Measurements from ENCODE around the gene CD7.
"Not testable (repeated sequence)": the region's sequence is repeated elsewhere in the genome, so short reads cannot be mapped to it uniquely, and the experiment has no call there.

The CD7 gene

DNA sequence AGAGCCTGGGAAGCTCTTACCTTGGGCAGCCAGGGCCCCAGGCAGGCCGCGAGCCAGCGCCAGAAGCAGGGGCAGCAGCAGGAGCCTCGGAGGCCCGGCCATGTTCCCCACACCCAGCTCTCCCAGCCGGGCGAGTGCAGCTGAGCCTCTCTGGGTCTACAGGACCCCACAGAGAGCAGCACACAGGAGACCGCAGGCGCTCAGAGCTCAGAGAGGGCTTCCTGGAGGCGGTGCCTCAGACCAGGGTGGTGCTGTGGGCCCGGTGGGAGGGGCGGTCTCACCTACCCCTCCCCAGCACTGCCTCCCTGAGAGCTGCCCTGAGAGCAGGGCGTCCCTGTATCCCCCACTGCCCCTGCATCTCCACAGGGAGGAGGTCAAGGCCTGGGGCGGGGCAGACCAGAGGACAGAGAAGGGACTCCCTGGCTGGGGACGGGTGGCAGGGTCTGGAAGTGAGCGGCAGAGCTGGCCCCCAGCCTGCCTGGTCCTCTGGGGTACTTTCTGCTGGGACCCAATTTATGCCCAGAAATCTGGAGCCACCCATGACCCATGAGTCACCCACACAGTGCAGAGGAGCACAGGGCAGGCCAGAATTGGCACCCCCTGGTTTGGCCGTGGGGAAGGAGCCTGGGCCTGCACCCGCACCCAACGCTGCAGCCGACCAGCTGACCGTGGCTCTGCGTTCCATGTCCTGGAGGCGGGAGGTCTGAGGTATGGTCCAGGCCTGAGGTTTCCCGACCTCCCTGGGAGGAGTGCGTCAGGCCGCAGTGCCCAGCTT lies at the start of gene CD7:
CD7 (minus strand) TSS at position 215 of the 775 bp plus-strand sequence; CDS start at position 102, 113 bp downstream.
- DNase-seq: peak; percentile 76 to 80

DNA sequence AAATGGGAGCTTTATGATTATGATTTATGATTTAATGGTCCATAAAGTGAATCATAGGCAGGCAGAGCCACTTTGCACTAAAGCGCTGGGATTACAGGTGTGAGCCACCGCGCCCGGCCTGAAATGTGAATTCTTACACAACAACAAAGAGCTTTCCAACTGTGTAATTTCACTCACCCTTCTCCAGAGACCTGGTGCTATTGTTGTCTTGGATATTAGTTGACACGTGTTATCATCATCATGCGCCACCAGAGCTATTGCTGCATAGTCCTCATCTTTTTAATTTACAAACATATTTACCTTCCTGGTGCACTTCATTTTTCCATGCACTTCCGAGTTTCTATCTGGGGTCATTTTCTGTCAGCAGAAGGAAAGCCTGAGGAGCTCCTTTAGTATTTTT lies 49.3 kb upstream of the CD7 start:
- DNase-seq: no peak

DNA sequence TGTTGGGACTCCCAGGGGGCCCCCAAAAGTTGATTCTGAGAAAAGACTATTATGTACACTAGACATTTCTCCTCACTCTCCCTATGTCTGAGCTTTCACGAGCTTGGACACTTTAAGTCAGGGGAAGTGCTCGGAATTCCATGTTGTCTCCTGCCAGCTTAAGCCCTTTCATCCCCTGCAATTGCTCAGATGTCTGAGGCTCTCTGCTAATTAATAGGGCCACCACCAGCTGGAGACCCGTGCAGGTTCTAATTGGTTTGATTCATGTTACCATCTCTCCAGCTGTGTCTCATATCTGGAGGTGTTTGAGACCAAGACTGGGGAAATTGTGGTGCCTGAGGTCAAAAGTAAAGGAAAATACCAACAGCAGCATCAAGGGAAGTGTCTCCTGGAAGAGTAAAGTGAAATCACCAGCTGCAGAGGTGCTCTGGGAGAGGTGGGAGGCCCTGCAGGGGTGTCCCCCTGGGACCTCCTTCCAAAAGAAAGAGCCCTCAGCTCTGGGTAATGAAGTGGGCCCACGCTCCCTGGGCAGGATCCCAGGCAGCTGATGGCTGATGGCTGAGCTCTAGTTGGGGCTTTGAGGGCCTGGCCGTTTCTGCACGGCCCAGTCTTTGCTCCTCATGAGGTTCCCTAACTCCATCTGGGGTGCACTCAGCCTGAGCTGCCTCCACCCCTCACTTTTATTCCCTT lies 48.3 kb upstream of the CD7 start:
- no peak for DNase-seq

DNA sequence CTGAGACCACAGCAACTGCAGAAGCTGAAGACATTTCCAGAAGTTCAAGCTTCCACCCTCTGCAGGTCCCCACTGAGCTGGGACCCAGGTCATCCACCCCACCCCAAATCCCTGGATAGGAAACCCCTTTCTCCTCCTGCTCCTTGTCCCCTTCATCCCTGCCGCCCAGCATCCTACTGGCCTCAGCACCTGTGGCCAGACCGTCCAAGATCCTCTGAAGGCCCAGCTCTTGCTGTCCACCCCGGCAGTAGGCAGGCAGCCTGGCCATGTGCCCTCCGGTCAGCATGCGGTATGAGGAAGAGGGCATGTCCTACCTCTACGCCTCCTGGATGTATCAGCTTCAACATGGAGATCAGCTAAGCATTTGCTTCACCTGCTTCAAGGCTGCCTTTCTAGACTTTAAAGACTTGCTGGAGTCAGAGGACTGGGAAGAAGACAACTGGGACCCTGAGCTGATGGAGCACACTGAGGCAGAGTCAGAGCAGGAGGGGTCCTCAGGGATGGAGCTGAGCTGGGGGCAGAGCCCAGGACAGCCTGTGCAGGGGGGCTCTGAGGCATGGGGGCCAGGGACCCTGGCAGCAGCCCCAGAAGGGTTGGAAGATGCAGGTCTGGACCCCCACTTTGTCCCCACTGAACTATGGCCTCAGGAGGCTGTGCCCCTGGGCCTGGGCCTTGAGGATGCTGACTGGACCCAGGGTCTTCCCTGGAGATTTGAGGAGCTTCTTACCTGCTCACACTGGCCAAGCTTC lies 44.7 kb upstream of the CD7 start:
- no peak for DNase-seq

DNA sequence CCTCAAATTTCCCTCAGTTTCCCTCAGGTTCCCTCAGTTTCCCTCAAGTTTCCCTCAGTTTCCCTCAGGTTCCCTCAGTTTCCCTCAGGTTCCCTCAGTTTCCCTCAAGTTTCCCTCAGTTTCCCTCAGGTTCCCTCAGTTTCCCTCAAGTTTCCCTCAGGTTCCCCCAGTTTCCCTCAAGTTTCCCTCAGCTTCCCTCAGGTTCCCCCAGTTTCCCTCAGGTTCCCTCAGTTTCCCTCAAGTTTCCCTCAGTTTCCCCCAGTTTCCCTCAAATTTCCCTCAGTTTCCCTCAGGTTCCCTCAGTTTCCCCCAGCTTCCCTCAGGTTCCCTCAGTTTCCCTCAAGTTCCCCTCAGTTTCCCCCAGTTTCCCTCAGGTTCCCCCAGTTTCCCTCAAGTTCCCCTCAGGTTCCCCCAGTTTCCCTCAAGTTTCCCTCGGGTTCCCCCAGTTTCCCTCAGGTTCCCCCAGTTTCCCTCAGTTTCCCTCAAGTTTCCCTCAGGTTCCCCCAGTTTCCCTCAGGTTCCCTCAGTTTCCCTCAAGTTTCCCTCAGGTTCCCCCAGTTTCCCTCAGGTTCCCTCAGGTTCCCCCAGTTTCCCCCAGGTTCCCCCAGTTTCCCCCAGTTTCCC lies 42.2 kb upstream of the CD7 start:
- not testable (repeated sequence) for DNase-seq

DNA sequence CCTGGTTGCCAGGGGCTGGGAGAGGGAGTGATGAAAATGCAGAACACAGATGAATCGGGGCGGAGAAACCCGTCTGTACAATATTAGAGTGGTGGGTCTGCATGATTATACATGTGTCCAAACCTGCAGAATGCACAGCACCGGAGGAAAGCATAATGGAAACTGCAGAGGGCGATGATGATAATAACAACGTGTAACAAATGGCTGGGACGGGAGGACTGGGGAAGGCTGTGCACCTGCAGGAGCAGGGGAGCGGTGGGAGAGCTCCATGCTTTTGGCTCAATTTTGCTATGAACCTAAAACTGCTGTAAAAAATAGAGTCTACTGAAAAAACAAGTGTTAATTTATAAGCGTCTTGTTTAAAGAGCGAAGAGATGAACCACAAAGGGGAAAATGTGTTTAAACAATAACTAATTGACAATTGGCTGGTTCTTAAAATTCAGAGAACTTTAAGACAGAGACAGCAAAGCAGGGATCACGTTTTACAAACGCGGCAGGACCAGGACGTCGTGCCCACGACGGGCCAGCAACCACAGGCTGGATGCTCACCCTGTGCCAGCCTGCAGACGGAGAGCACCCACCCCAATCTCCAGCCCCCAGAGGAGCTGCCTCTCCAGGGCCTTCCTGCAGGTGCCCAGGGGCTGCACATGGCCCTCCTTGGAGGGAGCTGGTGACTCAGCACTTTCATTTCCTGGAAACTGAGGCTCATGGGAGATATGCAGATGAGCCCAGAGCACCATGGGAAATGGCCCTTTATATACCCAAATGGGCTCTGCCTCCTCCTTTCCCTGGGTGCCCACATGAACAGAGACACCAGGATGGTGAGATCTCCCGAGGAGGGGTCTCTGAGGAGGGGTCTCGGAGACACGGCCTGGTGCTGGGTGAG lies 41.3 kb upstream of the CD7 start, which contains the start of gene TEX19:
TEX19 (plus strand) TSS at position 783 of the 886 bp plus-strand sequence. CDS start 2,904 bp downstream, outside the sequence.
- no peak for DNase-seq

DNA sequence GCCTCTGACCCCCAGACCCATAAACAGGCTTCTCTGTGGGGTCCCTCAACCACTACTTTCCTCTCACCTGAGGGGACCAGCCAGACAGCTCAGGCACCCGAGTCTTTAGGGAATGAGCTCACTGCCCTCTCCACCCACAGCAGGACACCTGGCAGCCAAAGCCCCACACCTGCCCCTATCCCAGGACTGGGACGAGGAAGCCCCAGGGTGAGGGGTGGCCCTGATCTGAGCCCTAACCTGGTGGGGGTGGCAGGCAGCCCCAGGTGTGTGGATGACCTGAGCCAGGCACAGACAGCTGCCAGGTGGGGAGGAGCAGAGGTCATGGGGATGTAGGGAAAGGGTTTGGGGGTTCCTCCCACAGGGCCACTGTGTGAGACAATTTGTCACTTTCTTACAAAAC lies 40.0 kb upstream of the CD7 start:
- DNase-seq: no peak

DNA sequence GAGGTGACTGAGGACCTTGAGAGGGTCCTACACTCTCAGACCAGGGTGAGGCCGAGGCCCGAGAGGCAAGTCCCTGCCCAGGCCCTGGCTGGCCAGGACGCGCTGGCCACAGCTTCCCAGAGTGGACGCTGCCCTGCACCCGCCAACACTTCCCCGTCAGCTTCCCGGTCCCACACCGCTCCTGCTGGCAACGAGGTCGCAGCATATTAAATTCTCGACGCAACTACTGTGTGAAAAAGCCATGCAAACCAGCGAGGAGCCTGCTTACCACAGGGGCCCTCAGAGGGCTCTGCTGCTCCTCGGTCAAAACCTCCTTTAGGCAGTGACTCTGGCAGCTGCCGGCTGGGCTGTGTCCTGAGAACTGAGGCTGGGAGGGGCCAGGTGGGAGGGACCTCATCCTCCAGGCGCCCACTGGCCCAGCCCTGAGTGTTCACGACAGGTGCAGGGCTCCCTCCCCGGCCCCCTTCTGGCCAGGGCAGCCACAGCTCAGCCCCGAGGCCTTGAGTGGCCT lies 39.5 kb upstream of the CD7 start:
- no peak for DNase-seq

DNA sequence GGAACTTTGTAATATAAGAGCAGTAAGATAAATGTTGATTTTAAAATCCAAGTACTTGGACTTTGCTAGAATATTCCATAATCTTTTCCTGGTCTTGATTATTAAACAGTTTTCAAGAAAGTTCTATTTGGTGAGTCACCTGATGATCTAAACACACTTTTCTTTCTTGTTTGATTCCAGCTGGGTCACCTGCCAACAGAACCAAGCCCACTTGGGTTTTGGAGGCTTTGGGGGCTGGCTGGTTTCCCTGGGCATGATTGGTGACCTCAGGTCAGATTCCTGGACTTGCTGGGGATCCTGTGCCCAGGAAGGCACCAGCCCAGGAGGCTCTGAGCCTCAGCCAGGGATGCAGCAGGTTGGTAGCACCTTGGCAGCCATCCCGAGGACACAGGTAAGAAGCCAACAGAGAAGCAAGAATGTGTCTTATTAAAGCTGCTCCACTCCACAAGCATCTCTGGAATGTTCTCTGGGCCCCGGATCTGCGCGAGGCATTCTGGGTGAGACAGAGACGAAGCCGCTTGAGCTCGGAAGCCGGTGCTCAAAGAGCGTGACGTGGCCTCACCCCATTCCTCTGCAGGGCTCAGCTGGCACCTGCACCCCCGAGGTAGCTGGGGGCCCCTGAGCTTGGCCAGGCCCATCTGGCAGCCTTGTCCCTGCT lies 38.5 kb upstream of the CD7 start:
- DNase-seq: no peak

DNA sequence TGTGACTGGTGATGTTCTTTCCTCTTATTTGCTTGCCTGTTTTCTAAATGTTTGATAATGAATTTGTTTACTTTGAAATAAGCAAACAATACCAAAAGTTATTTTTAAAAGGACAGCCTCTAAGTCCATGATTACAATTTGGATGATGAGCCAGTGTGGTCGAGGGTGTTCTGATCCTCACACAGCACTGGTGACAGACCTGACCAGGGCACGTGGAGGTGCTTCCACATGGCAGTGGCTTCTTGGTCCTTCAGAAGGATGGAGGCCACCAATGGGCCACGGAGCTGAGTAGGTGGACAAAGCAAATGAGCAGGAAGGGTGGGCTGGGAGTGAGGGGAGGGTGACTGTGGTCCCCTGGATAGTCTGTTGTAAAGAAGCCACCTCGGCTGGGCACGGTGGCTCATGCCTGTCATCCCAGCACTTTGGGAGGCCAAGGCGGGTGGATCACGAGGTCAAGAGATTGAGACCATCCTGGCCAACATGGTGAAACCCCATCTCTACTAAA lies 37.4 kb upstream of the CD7 start:
- no peak for DNase-seq

DNA sequence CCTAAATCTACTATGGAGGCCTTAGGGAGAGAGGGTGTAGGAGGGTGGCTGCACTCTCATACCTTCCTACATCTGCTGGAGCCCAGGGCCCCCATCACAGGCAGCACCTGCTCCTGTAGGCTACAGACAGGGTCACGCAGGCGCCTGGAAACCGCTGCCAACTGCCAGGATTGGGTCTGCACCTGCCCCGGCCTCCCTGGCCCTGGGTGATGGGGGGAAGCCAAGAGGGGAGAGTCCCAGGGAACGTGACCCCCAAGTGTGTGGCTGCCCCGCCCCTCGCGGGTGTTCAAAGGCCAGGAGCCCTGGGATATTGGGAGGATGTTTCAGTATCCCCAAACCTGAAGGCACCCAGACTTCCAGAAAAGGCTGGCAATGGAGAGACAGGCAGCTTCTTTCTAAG lies 36.1 kb upstream of the CD7 start:
- DNase-seq: no peak

DNA sequence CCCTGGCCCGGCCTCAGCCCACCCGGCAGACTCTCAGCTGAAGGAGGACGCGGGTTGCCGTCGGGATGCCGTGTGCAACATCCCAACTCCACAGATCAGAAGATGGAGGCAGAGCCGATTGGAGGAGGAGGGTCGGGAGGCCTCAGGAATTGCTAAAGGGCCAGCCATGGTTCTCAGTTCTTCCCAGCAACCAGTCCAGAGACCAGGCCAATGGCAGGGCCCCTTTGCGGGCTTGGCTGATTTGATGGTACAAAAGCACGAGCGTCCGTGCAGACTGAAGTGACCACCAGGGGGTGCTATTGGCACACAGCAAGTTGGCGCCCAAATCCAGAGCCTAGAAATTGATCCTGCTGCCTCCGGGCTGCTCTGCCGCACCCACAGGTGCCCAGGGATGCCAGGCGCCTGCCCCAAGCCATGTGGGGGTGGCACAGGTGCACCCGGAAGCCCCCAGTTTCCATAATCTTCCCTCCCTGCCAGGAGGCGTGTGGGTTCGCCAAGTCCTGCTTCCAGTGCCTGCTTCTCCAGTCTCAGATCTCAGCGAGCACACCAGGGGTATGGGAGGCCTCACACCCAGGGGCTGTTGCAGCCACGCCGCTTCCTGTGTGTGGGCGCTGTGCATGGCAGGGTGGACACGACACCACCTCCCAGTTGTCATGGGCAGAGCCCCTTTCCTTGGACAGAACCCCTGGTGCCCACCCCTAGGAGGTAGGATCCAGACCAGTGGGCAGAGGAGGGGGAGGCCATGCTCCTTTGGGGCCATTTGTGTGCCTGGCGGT lies 34.5 kb upstream of the CD7 start:
- peak; percentile 83 to 89 for DNase-seq

DNA sequence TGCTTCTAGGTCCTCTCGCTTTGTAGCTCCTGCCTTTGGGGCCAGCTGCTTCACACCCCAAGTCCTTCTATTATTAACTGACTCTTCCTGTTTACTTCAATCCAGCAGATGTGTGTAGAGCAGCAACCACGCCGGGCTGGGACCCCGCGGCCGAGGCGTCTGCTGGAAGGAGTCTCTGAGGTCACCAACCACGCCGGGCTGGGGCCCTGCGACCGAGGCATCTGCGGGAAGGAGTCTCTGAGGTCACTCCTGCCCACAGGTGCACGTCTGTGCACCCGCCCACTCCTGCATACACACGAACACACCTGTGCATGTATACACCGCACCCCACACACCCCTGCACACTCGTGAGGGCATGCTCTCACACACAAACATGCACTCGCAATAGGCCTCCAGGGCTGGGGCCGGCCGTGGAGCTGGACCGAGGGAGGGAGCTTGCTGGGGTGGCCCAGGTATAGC lies 33.9 kb upstream of the CD7 start:
- DNase-seq: no peak

DNA sequence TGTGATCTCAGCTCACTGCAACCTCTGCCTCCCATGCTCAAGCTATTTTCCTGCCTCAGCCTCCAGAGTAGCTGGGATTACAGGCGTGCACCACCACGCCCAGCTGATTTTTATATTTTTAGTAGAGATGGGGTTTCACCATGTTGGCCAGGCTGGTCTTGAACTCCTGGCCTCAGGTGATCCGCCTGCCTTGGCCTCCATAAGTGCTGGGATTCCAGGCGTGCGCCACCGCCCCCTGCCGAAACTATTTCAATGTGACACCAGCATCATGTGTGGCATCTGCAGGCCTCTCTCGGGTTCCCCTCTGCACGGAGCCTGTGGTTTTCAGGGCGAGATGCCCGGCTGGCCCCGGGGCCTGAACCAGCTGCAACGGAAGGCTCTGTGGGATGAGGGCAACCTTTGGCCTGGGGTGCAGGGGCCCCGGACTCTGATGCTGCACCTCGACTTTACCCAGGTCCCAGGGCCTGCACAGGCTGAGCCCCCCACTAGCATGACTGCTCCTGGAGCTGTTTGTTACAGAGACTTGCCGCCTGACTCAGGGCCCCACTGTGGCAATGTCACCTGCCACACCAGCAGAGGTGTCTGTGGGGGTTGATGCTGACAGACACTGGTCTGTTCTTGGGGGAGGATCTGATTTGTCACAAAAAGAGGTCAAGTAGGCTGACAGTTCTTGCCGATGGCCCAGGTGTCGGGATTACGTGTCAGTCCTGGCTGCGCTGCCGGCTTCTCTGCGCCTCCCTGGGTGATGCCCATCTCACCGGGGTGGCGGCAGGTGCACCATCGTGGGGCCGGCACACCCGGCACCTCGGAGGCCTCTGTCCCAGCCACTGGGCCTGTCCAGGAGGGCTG lies 33.0 kb upstream of the CD7 start:
- DNase-seq: peak; percentile 64 to 77

DNA sequence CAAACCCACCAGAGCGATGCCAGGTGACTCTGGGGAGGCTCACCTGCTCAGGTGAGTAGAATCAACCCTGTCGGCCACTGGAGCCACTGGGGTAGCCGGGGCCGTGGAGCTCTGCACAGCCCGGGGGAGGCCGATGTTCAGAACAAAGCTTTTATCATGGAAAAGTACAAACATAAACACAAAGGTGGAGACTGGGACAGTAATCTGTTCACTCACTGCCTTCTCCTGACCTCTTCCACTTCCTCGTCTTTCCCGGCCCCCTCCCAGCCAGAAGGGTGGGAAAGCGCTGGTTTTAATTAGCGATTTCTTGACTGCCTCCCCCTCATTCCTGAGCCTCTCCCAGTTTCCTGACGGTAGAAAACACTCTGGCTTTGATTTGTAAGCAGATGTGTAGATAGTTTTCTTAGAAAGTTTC lies 31.9 kb upstream of the CD7 start:
- DNase-seq: no peak

DNA sequence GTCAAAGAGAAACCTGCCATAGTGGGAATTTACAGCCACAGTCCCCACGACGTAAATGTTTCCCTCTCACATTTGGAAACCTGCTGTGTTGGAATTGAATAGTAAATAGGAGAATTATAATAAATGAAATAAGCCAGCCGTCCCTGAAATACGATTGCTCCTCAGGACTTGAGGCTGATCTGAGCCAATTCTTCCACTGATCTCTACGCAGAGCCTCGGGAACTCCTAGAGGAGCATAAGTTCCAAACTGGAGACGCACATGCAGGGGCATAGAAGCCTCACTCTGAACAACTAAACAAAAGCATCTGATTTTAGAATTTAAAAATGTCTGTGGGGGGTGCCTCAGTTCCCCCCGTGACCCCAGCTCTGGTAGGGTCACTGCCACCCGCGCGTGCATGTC lies 31.5 kb upstream of the CD7 start:
- no peak for DNase-seq

DNA sequence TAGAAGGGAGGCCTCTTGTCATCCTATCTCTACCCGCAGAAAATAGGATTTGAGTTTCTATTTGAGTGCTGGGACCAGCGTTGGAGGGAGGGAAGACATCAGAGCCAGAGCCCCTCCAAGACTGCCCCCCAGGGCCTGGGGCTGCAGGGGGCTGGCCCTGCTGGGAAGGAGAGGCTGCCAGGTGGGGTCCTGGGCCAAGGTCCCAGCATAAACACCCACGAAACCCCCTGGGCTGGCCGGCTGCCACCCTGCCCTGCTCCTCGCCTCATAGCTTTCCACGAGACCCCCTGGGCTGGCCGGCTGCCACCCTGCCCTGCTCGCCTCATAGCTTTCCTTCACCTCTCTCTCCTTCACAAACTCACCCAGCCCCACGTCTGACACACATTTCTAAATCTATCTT lies 31.0 kb upstream of the CD7 start:
- DNase-seq: no peak

DNA sequence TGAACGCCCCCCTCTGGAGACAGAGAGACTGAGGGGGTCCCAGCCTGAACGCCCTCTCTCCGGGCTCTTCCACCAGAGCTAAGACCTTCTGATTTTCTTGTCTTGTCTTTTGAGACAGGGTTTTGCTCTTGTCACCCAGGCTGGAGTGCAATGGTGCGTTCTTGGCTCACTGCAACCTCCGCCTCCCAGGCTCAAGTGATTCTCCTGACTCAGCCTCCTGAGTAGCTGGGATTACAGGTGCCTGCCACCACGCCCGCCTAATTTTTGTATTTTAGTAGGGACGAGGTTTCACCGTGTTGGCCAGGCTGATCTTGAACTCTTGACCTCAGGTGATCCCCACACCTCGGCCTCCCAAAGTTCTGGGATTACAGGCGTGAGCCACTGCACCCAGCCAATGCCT lies 30.6 kb upstream of the CD7 start:
- not testable (repeated sequence) for DNase-seq
